Smooth muscle cell of bladder (primary cell): Measurements from ENCODE around the gene ZNF302. TPM values are rescaled to one million over a fixed set of nuclear protein-coding genes. Genes with fewer than 3 reads are reported as not detected.

Experiments
- total RNA-seq: library from RNA; depleted of rRNA; stranded (reverse); fragments of >200 nt; gene quantifications from 2 replicates; pipeline ENCODE4 v1.2.3, GENCODE V29; 2014

The ZNF302 gene
- total RNA-seq = 14.8 and 15.4 TPM in 2 replicates

DNA sequence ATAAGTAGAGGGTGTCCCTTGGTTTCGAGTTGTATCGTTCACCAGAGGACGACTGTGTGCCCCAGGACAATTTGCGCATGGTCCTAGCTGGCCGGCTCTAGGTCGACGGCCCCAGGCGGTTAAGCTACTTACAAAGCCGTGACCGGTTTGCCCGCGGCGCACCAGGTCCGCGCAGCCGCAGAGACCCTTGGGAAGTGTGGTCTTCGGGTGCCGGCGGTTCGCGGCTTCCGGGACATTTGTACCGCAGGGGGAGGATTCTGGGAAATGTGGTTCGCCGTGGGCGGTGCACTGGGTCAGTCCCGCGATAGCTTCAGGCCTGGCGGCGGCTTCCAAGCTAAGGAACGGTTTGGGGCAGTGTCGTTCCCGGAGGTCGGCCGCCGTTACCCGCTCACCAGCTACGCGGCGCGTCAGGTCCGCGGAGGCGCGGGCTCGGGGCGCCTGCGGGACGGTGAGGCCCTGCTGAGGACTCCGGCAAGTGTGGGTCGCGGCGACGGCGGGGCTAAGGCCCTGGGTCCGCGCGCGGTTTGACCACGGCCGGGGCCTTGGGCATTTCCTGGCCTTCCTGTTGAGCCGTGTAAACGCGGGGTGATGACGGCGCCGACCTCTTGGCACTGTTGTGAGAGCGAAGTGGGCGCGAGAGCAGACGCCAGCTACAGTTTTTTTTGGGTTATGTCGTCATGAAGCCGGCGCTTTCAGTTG lies at the start of gene ZNF302:
Gene ZNF302 (plus strand): TSS at position 293 of the 699 bp plus-strand sequence. CDS start 1,127 bp downstream, outside the sequence.

DNA sequence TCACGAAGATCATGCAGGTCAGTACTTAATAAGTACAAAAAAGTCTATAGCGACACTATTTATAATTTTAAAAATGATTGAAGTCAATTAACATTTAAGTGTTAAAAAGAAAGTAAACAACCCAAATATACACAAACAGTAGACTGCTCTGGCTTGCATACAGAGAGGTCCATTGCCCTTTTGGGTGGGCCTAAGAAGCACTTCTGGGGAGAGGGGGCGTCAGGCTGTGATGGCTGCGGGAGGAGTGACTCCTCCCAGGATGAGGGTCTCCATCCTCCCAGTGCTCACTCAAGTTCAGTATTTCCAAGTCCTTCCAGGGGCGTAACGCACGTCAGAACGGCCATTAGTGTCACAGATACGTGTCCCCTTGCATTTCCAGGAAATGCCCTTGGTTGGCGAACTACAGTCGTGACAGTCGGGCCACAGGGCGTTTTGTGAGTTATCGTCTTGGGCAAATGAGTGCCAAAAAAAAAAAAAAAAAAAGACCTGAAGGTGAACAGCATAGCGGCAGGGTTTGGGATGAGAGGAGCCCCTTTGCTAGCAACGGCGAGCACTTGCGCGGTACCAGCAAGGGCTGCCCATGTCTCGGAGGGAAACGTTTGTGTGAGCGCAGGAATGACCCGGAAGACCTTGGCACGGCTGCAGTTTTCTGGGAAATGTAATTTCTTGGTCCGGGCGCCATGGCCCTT lies 637 bp upstream of the ZNF302 start, which contains the start of gene SCGB2B2:
Gene SCGB2B2 (minus strand): TSS at position 463 of the 689 bp plus-strand sequence. CDS start 82,596 bp downstream, outside the sequence.

DNA sequence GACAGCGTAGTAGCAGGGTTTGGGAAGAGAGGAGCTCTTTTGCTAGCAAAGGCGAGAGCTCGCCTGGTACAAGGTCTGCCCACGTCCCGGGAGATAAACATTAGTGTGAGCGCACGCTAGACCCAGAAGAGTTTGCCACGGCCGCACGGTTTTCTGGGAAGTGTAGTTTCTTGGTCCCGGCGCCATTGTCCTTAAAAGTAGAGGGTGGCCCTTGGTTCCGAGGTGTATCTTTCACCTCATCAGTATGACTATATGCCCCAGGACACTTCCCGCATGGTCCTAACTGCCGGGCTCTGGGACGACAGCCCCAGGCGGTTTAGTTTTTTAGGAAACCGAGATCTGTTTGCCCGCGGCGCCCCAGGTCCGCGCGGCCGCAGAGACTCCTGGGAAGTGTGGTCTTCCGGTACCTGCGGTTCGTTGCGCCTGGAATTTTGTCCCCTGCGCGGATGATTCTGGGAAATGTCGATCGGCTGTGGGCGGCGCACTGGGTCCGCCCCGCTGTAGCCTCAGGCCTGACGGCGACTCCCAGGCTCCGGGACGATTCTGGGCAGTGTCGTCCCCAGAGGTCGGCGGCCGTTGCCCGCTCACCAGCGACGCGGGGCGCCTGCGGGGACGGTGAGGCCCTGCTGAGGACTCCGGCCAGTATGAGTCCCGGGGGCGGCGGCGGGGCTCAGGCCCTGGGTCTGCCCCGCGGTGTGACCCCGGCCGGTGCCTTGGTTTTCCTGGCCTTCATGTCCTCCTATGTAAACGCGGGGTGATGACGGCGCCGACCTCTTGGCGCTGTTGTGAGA lies 56.5 kb downstream of the ZNF302 start, which contains the start of gene ZNF181:
Gene ZNF181 (plus strand): TSS at position 498 of the 791 bp plus-strand sequence. CDS start 795 bp downstream, outside the sequence.

Other genes starting within 250 kb of the ZNF302 start
- 94.9 and 150 TPM in 2 replicates for gene UBA2, start 249.3 kb upstream of the ZNF302 start, total RNA-seq
- 37.8 and 72.9 TPM in 2 replicates for gene WTIP, start 195.9 kb upstream of the ZNF302 start, total RNA-seq
- under 0.01 and 0.14 TPM in 2 replicates for gene SCGB2B2, start 519 bp upstream of the ZNF302 start, total RNA-seq
- 14.6 and 16.1 TPM in 2 replicates for gene ZNF181, start 56.6 kb downstream of the ZNF302 start, total RNA-seq
- gene ZNF599, start 95.5 kb downstream of the ZNF302 start, total RNA-seq = 4.7 and 5.3 TPM in 2 replicates
- gene ZNF30, start 249.2 kb downstream of the ZNF302 start, total RNA-seq = 2.2 and 2.3 TPM in 2 replicates